HepG2 (cell line): ENCODE measurements around the gene ZFAND3. TPM values are rescaled to one million over a fixed set of nuclear protein-coding genes. Genes with fewer than 3 reads are reported as not detected.

ENCODE experiments used
- ATAC-seq: fragments of 200-7000 bp; cut with Tn5 transposase; 3 replicates; pipeline ENCODE4 v1.9.1; 2020; ENCODE audit warnings: mild to moderate bottlenecking, moderate library complexity
- BruUV-seq: library from RNA; stranded (reverse); fragments of 400-500 nt; replicated peaks from 2 replicates; lab custom pipeline; 2021; lab: Mats Ljungman, UMichigan
- CTCF ChIA-PET: fragments of 300-600 bp; formaldehyde crosslinking; extraction: SDS; loops from one replicate; lab custom pipeline; 2021; ENCODE audit warnings: low total read pairs, inconsistent platforms, low intra/inter-chr PET ratio; lab: Yijun Ruan, JAX
- POLR2A ChIA-PET: fragments of 350-600 bp; sonication (Branson Sonifier 250); formaldehyde crosslinking; loops from one replicate; lab custom pipeline; 2020; ENCODE audit warnings: antibody characterized with exemption, inconsistent platforms; lab: Yijun Ruan, JAX
- DNase-seq: peaks from one replicate; pipeline ENCODE4 v3.0.0-alpha.2; 2015; ENCODE audit warnings: low spot score
- FAIRE-seq: peaks from 3 replicates; lab custom pipeline; 2011; peaks lifted over from hg19 to GRCh38; lab: Jason Lieb, UNC
- H2AFZ ChIP-seq: one replicate; pipeline ENCODE4 v1.6.1; 2011; ENCODE audit warnings: low read length, inconsistent platforms
- H3K27ac ChIP-seq: fragments of 300-600 bp; 3 replicates; pipeline ENCODE4 v1.8.0; 2011; ENCODE audit warnings: mixed run types, mild to moderate bottlenecking, mixed read lengths, low read length, inconsistent platforms; ENCODE audit not compliant: insufficient read depth; ENCODE audit errors: extremely low read length
- H3K27me3 ChIP-seq, 2 experiments: fragments of 200-600 bp in 1 of 2; 2 replicates in 1 of 2; 3 replicates in 1 of 2; pipeline versions ENCODE4 v1.6.0 to v1.8.0; 2011; ENCODE audit warnings: low read length in 2 of 2, mild to moderate bottlenecking in 2 of 2, moderate library complexity in 2 of 2, inconsistent platforms in 1 of 2; ENCODE audit not compliant: insufficient read depth in 2 of 2, control insufficient read depth in 1 of 2
- H3K36me3 ChIP-seq, 2 experiments: fragments of 200-600 bp in 1 of 2; replicated peaks in 1 of 2; 2 replicates in 1 of 2; 3 replicates in 1 of 2; pipeline versions ENCODE4 v1.5.1 to v1.8.0; 2011; ENCODE audit warnings: low read length in 2 of 2, inconsistent platforms in 1 of 2; ENCODE audit not compliant: insufficient read depth in 2 of 2, control insufficient read depth in 1 of 2
- H3K4me1 ChIP-seq: 2 replicates; pipeline ENCODE4 v1.5.1; 2012; ENCODE audit warnings: low read length, inconsistent platforms; ENCODE audit not compliant: insufficient read depth
- H3K4me2 ChIP-seq: 2 replicates; pipeline ENCODE4 v1.6.0; 2011; ENCODE audit warnings: low read depth, low read length, inconsistent platforms
- H3K4me3 ChIP-seq, 3 experiments: fragments of 200-600 bp in 1 of 3; sonication (generic), shearing (Covaris generic) in 1 of 3; replicated peaks in 1 of 3; 2 replicates each; pipeline ENCODE4 v1.5.1; 2011 to 2016; ENCODE audit warnings: low read length in 3 of 3, inconsistent platforms in 2 of 3, low read depth in 2 of 3, mild to moderate bottlenecking in 2 of 3, control low read depth in 1 of 3, mixed read lengths in 1 of 3; ENCODE audit not compliant: insufficient read depth in 1 of 3
- H3K79me2 ChIP-seq: one replicate; pipeline ENCODE4 v1.6.1; 2011; ENCODE audit warnings: low read length, inconsistent platforms; ENCODE audit not compliant: insufficient read depth
- H3K9ac ChIP-seq: 2 replicates; pipeline ENCODE4 v1.6.0; 2011; ENCODE audit warnings: mild to moderate bottlenecking, low read depth, low read length, inconsistent platforms; ENCODE audit not compliant: insufficient read depth
- H3K9me3 ChIP-seq: 2 replicates; pipeline ENCODE4 v1.5.1; 2012; ENCODE audit warnings: mild to moderate bottlenecking, low read length
- H4K20me1 ChIP-seq: 2 replicates; pipeline ENCODE4 v1.6.0; 2011; ENCODE audit warnings: inconsistent platforms, mild to moderate bottlenecking, low read length, moderate library complexity; ENCODE audit not compliant: insufficient read depth
- ATF7 ChIP-seq, 2 experiments: fragments of 450-650 bp in 1 of 2; sonication (generic) in 1 of 2; formaldehyde crosslinking in 1 of 2; IDR thresholded peaks; 2 replicates each; pipeline versions ENCODE4 v1.4.0 to v1.6.1; 2016 to 2020; ENCODE audit warnings: antibody characterized with exemption in 1 of 2, mild to moderate bottlenecking in 1 of 2, missing genetic modification reagents in 1 of 2
- CAMTA2 ChIP-seq: sonication (generic); formaldehyde crosslinking; IDR thresholded peaks from 2 replicates; pipeline ENCODE4 v1.4.0; 2020; ENCODE audit warnings: mild to moderate bottlenecking, missing genetic modification reagents, borderline replicate concordance
- HOXA9 ChIP-seq: sonication (generic); formaldehyde crosslinking; IDR thresholded peaks from 2 replicates; pipeline ENCODE4 v1.8.1; 2022; ENCODE audit warnings: missing genetic modification reagents, mild to moderate bottlenecking, moderate library complexity, borderline replicate concordance
- POLR2A ChIP-seq, 2 experiments: IDR thresholded peaks; 2 replicates each; pipeline ENCODE4 v1.6.1; 2011; ENCODE audit warnings: low read depth in 2 of 2, low read length in 2 of 2, mild to moderate bottlenecking in 1 of 2, moderate library complexity in 1 of 2; ENCODE audit not compliant: insufficient read depth in 1 of 2
- PRDM15 ChIP-seq: sonication (generic); formaldehyde crosslinking; IDR thresholded peaks from 2 replicates; pipeline ENCODE4 v1.4.0; 2020; ENCODE audit warnings: missing genetic modification reagents
- PRDM4 ChIP-seq: sonication (generic); formaldehyde crosslinking; IDR thresholded peaks from 2 replicates; pipeline ENCODE4 v1.9.0; 2021; ENCODE audit warnings: missing genetic modification reagents, borderline replicate concordance
- RBM22 ChIP-seq: fragments of 200-400 bp; formaldehyde crosslinking; optimal IDR thresholded peaks from 2 replicates; pipeline ENCODE3; 2017; ENCODE audit warnings: mild to moderate bottlenecking, low read length, moderate library complexity
- SMARCC2 ChIP-seq: fragments of 450-650 bp; IDR thresholded peaks from 2 replicates; pipeline ENCODE4 v1.6.1; 2017; ENCODE audit warnings: antibody characterized with exemption, mild to moderate bottlenecking
- TAF1 ChIP-seq: sonication (generic); formaldehyde crosslinking; IDR thresholded peaks from 2 replicates; pipeline ENCODE4 v1.4.0; 2020; ENCODE audit warnings: missing genetic modification reagents
- ZNF496 ChIP-seq: sonication (generic); formaldehyde crosslinking; IDR thresholded peaks from 2 replicates; pipeline ENCODE4 v1.8.1; 2023; ENCODE audit warnings: mild to moderate bottlenecking, moderate library complexity, missing genetic modification reagents; ENCODE audit not compliant: insufficient replicate concordance
- ZNF724P ChIP-seq: sonication (generic); formaldehyde crosslinking; IDR thresholded peaks from 2 replicates; pipeline ENCODE4 v1.8.0; 2022; ENCODE audit warnings: missing genetic modification reagents, borderline replicate concordance
- WGBS: methylation state at CpG from one replicate; pipeline ENCODE4 v1.1.6; 2017; ENCODE audit warnings: low lambda C conversion rate; 5-methylcytosine and 5-hydroxymethylcytosine counted together
- in situ Hi-C: cut with HindIII; loops from 2 replicates; pipeline ENCODE4 v1.10.0; 2017; ENCODE audit warnings: low pct_unique_long_range_greater_than_20kb; ENCODE audit not compliant: extremely low pct_ligation_motif_present
- intact Hi-C: fragments of 100-400 bp; cut with micrococcal nuclease; formaldehyde crosslinking; loops from one replicate; pipeline ENCODE4 v1.10.0; 2022; ENCODE audit not compliant: unreplicated experiment
- polyA plus RNA-seq, 8 experiments: library from polyadenylated mRNA; depleted of rRNA in 3 of 8; stranded (reverse) in 7 of 8; unstranded in 1 of 8; fragments of >200 nt; fragmentation: Illumina TruSeq in 4 of 8; extraction: Trizol in 4 of 8; gene quantifications; 2 replicates each; pipeline versions ENCODE4 v1.2.1 to v1.2.3, GENCODE V29; 2011 to 2016; ENCODE audit warnings: low read depth in 4 of 8, missing spikeins in 1 of 8, mixed read lengths in 1 of 8; ENCODE audit not compliant: insufficient read depth in 1 of 8
- total RNA-seq, 5 experiments: library from RNA; depleted of rRNA; stranded (reverse); fragments of >200 nt; fragmentation: Illumina TruSeq; extraction: Trizol; gene quantifications; 2 replicates each; pipeline ENCODE4 v1.2.3, GENCODE V29; 2016; ENCODE audit warnings: low read depth in 1 of 5

ZFAND3 gene
- total and polyA plus RNA-seq, 2 of the 13 experiments (the other 11 are each of a cell fraction or from before 2014, with no cell fraction given), result 16.4 to 17.1 TPM

- no peak for TF ChIP-seq ZNF724P
- no peak for TF ChIP-seq TAF1 (CRISPR knock-in tag)
- TF ChIP-seq ZNF496, result no peak
Measured at GRCh38 chr6:38115626-38116008, 296.1 kb downstream of the ZFAND3 start (continued).

GRCh38 chr6:38116248-38116647, 296.7 kb downstream of the ZFAND3 start:
- no peak for FAIRE-seq

GRCh38 chr6:38117281-38117680, 297.8 kb downstream of the ZFAND3 start:
- CTCF ChIA-PET, result no interaction called here
- no peak for FAIRE-seq
- no peak for TF ChIP-seq ATF7 (IDR thresholded peaks at IDR 0.05)
- TF ChIP-seq ATF7 (CRISPR knock-in tag; IDR thresholded peaks at IDR 0.05), result no peak
- no peak for TF ChIP-seq PRDM4 (CRISPR knock-in tag)
- TF ChIP-seq RBM22, result no peak
- TF ChIP-seq CAMTA2 (CRISPR knock-in tag), result no peak
- no peak for TF ChIP-seq PRDM15 (CRISPR knock-in tag)
- TF ChIP-seq SMARCC2, result no peak

More at GRCh38 chr6:38116248-38116647, 296.7 kb downstream of the ZFAND3 start:
- H3K4me3 ChIP-seq, result no peak overlapping the region
- CTCF ChIA-PET, result no interaction called here
- no peaks in the 10 kb centered on the region for H3K27me3 ChIP-seq
- no peak for ATAC-seq
- no peak overlapping the region for H2AFZ ChIP-seq
- H3K79me2 ChIP-seq, result no peaks in the 10 kb centered on the region
- H3K9ac ChIP-seq, result no peak overlapping the region
- no peak for DNase-seq
- H4K20me1 ChIP-seq, result no peaks in the 10 kb centered on the region
- POLR2A ChIA-PET, result interaction anchor here (0.5 kb wide), 1 partner anchor 55 kb away, joined by 4 read pairs; no protein-coding TSS in a partner anchor
- no peak overlapping the region for H3K27ac ChIP-seq
- 96% methylated on average over 6 of the region's 6 CpGs for WGBS
- no peaks in the 10 kb centered on the region for H3K9me3 ChIP-seq
- no TSS peak for BruUV-seq
- no peak overlapping the region for H3K4me2 ChIP-seq
- peaks cover 11 to 31% of the 10 kb centered on the region in 2 experiments for H3K36me3 ChIP-seq
- TF ChIP-seq POLR2A (IDR thresholded peaks at IDR 0.05; ENCODE audit: insufficient read depth in 1 of 2, low read depth in 2 of 2, low read length in 2 of 2) (no peak), HOXA9 (no peak)
- TF ChIP-seq, all 625 proteins: peak for 0
- intact Hi-C loops, result no loop called here
- in situ Hi-C loops, result no loop called here
- H3K4me1 ChIP-seq, result no peaks in the 10 kb centered on the region

More at GRCh38 chr6:38117281-38117680, 297.8 kb downstream of the ZFAND3 start:
- Histone ChIP-seq H3K27ac (no peak overlapping the region), H3K36me3 (peaks cover 11 to 31% of the 10 kb centered on the region in 2 experiments), H3K4me1 (no peaks in the 10 kb centered on the region), H3K79me2 (no peaks in the 10 kb centered on the region), H3K4me3 (no peak overlapping the region), H4K20me1 (no peaks in the 10 kb centered on the region), H3K27me3 (no peaks in the 10 kb centered on the region), H3K9me3 (no peaks in the 10 kb centered on the region), H2AFZ (no peak overlapping the region), H3K9ac (no peak overlapping the region), H3K4me2 (no peak overlapping the region)
- no TSS peak for BruUV-seq
- no peak for DNase-seq
- intact Hi-C loops (no loop called here), in situ Hi-C loops (no loop called here)
- ATAC-seq, result no peak
- POLR2A ChIA-PET, result no interaction called here
- 91% methylated on average over 1 of the region's 1 CpG for WGBS
